ENCODE data around the gene UNC45A. TPM values are rescaled to one million over a fixed set of nuclear protein-coding genes. Genes with fewer than 3 reads are reported as not detected.

The UNC45A gene
- total RNA-seq, 1 experiment from 2014 or later, result 101 TPM

- TF ChIP-seq USF2 (CRISPR knock-in tag; IDR thresholded peaks at IDR 0.05), result no peak
- peak; percentile 100 for TF ChIP-seq HMGXB4 (CRISPR knock-in tag; IDR thresholded peaks at IDR 0.05)
- TF ChIP-seq TP53 (CRISPR knock-in tag; IDR thresholded peaks at IDR 0.05), result no peak
- no peak for TF ChIP-seq E2F1 (CRISPR knock-in tag; IDR thresholded peaks at IDR 0.05)
- peak; percentile 79 for TF ChIP-seq SP1 (CRISPR knock-in tag; conservative IDR thresholded peaks at IDR 0.05)
- peak; percentile 18; the same call in 1 of the 2 replicates for TF ChIP-seq ZNF317 (CRISPR knock-in tag; IDR thresholded peaks at IDR 0.05; ENCODE audit: borderline replicate concordance, low read depth)
- no peak for TF ChIP-seq ZMAT4 (CRISPR knock-in tag; IDR thresholded peaks at IDR 0.05)
- TF ChIP-seq ATF3 (CRISPR knock-in tag; conservative IDR thresholded peaks at IDR 0.05), result no peak
- peak; percentile 55 for TF ChIP-seq FOXK1 (CRISPR knock-in tag; IDR thresholded peaks at IDR 0.05)
- TF ChIP-seq ZNF281 (CRISPR knock-in tag; IDR thresholded peaks at IDR 0.05), result 0 out of 2 replicates have a peak, but pooled peaks have one; percentile 50
- TF ChIP-seq CTCF (IDR thresholded peaks at IDR 0.05), result peak; percentile 83
- TF ChIP-seq ZBTB43 (CRISPR knock-in tag; IDR thresholded peaks at IDR 0.05), result peak; percentile 83
- no peak for TF ChIP-seq ZNF416 (CRISPR knock-in tag; IDR thresholded peaks at IDR 0.05)
- TF ChIP-seq ZNF121 (CRISPR knock-in tag; IDR thresholded peaks at IDR 0.05), result peak; percentile 82
- no peak for TF ChIP-seq ERG (CRISPR knock-in tag; IDR thresholded peaks at IDR 0.05)
- TF ChIP-seq ZNF138 (CRISPR knock-in tag; conservative IDR thresholded peaks at IDR 0.05), result no peak
- TF ChIP-seq FOXP1 (CRISPR knock-in tag; IDR thresholded peaks at IDR 0.05; ENCODE audit: borderline replicate concordance), result peak; percentile 79; the same call in 1 of the 2 replicates
- TF ChIP-seq PRRX2 (CRISPR knock-in tag; IDR thresholded peaks at IDR 0.05), result no peak
- TF ChIP-seq NFATC4 (CRISPR knock-in tag; IDR thresholded peaks at IDR 0.05), result no peak
- TF ChIP-seq E2F4 (CRISPR knock-in tag; IDR thresholded peaks at IDR 0.05; ENCODE audit: borderline replicate concordance, low read depth), result no peak
- 0 out of 2 replicates have a peak, but pooled peaks have one; percentile 49 for TF ChIP-seq ELF4 (CRISPR knock-in tag; IDR thresholded peaks at IDR 0.05; ENCODE audit: low read depth)
- TF ChIP-seq ETV6 (CRISPR knock-in tag; IDR thresholded peaks at IDR 0.05), result peak; percentile 50; the same call in 1 of the 2 replicates
Observed at GRCh38 chr15:90931828-90932659, 3.0 kb upstream of the UNC45A start, which contains the start of gene HDDC3 (continued).

All from WTC11 (cell line).